Thoracic aorta (tissue), 2 donors: ENCODE results near the gene ADIPOR2. TPM values are rescaled to one million over a fixed set of nuclear protein-coding genes. Genes with fewer than 3 reads are reported as not detected.
"Not testable (repeated sequence)": the region's sequence is repeated elsewhere in the genome, so short reads cannot be mapped to it uniquely, and the experiment has no call there.

Experiments
- ATAC-seq: fragments of 150-250 bp; one replicate; pipeline ENCODE4 v1.8.0; 2017; ENCODE audit warnings: low read depth; ENCODE audit not compliant: insufficient number of reproducible peaks, low FRiP score
- DNase-seq: peaks from one replicate; pipeline ENCODE4 v3.0.0-alpha.2; 2020; ENCODE audit warnings: low spot score
- H3K27ac ChIP-seq, 2 donors: fragments of 200-600 bp; sonication (generic); 1 replicate in 1 of 2; 2 replicates in 1 of 2; pipeline ENCODE4 v1.5.1; 2016; ENCODE audit warnings: mild to moderate bottlenecking in 2 of 2, moderate library complexity in 2 of 2
- H3K27me3 ChIP-seq: fragments of 200-600 bp; sonication (generic); replicated peaks from 2 replicates; pipeline ENCODE4 v1.6.0; 2016; ENCODE audit warnings: mild to moderate bottlenecking; ENCODE audit not compliant: insufficient read depth
- H3K36me3 ChIP-seq: fragments of 200-600 bp; sonication (generic); one replicate; pipeline ENCODE4 v1.5.1; 2016
- H3K4me1 ChIP-seq, 2 donors: fragments of 200-600 bp; sonication (generic); 1 replicate in 1 of 2; 2 replicates in 1 of 2; pipeline versions ENCODE4 v1.5.1 to v1.6.0; 2016; ENCODE audit warnings: low read depth in 2 of 2, mild to moderate bottlenecking in 1 of 2; ENCODE audit not compliant: control insufficient read depth in 1 of 2
- H3K4me3 ChIP-seq: fragments of 200-600 bp; sonication (generic); 2 replicates; pipeline ENCODE4 v1.5.1; 2016; ENCODE audit warnings: mild to moderate bottlenecking
- H3K9me3 ChIP-seq: fragments of 200-600 bp; sonication (generic); 2 replicates; pipeline ENCODE4 v1.5.1; 2016
- total RNA-seq, 2 donors: library from RNA; depleted of rRNA; stranded (reverse); fragments of >200 nt; gene quantifications; one replicate each; pipeline versions ENCODE4 v1.1.0 to v1.2.3, GENCODE V29; 2016
- TF ChIP-seq, protein P1 (sequence below): fragments of 200-600 bp; sonication (generic); IDR thresholded peaks from one replicate; pipeline ENCODE4 v1.5.1; 2019; ENCODE audit warnings: antibody characterized with exemption

Gene ADIPOR2
- total RNA-seq, 2 donors from 2014 or later: 24.2 to 43.0 TPM

DNA sequence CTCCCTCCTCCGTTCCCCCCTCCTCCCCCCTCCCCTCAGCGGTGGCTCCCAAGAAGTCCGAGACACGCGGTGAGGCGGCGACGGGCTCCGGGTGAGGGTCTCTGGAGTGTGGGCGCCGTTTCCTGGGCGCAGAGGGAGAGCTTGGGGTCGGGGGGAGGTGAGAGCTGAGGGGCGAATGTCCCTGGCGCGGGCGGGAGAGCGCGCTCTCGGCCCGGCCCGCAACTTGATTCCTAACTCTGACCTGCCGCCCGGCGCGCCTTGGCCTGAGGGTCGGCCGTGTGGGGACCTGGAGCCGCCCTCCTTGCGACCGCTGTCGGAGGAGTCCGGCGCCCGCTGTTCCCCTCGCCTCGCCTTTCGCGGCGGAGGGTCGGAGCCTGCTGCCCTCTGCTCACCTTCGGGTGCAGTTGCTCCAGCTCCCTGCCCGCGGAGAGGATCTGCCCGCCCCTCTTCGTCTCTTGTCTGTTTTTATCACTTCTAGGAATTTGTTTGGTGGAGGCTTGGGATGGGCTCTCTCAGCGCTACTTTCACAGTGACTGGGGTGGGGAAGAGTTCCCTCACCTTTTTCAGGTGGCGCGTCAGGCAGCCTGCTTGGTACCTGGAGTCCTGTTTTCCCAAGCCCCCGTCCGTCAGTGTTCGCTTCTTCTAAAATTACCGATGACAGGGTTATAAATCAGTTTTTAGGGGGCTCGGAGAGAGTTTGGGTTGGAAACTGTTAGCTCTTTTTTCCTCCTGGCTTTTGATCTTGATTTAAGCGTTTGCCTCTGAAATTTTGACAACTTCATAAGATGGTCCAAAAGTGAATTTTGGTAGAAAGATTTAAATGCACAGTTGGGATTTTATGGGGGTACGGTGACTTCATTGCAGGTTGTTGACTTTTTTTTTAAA is 495 bp downstream of the ADIPOR2 start:
- Histone ChIP-seq H3K4me3 (peak overlapping the region; percentile 91), H3K36me3 (no peaks in the 10 kb centered on the region), H3K4me1 (peaks cover 15 to 42% of the 10 kb centered on the region in 2 donors), H3K9me3 (no peaks in the 10 kb centered on the region), H3K27me3 (no peaks in the 10 kb centered on the region), H3K27ac (peak overlapping the region; percentile 80 to 91)
- TF ChIP-seq, protein P1, sequence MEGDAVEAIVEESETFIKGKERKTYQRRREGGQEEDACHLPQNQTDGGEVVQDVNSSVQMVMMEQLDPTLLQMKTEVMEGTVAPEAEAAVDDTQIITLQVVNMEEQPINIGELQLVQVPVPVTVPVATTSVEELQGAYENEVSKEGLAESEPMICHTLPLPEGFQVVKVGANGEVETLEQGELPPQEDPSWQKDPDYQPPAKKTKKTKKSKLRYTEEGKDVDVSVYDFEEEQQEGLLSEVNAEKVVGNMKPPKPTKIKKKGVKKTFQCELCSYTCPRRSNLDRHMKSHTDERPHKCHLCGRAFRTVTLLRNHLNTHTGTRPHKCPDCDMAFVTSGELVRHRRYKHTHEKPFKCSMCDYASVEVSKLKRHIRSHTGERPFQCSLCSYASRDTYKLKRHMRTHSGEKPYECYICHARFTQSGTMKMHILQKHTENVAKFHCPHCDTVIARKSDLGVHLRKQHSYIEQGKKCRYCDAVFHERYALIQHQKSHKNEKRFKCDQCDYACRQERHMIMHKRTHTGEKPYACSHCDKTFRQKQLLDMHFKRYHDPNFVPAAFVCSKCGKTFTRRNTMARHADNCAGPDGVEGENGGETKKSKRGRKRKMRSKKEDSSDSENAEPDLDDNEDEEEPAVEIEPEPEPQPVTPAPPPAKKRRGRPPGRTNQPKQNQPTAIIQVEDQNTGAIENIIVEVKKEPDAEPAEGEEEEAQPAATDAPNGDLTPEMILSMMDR: no peak
- no peak for DNase-seq
- ATAC-seq: peak; percentile 13

GRCh38 chr12:1692226-1692625 is 1.4 kb downstream of the ADIPOR2 start:
- Histone ChIP-seq H3K36me3 (no peaks in the 10 kb centered on the region), H3K9me3 (no peaks in the 10 kb centered on the region), H3K4me3 (peak overlapping the region; percentile 91), H3K27ac (no peak overlapping the region), H3K27me3 (no peaks in the 10 kb centered on the region), H3K4me1 (peaks cover 15 to 51% of the 10 kb centered on the region in 2 donors)
- DNase-seq (no peak), ATAC-seq (no peak)
- TF ChIP-seq, protein P1: no peak

GRCh38 chr12:1692895-1693610 is 2.2 kb downstream of the ADIPOR2 start:
- TF ChIP-seq, protein P1: no peak
- Histone ChIP-seq H3K4me1 (peaks cover 15 to 56% of the 10 kb centered on the region in 2 donors), H3K4me3 (no peak overlapping the region), H3K36me3 (no peaks in the 10 kb centered on the region), H3K27me3 (no peaks in the 10 kb centered on the region), H3K27ac (no peak overlapping the region), H3K9me3 (no peaks in the 10 kb centered on the region)
- ATAC-seq (no peak), DNase-seq (no peak)

- H3K4me3 ChIP-seq, DNase-seq, H3K36me3 ChIP-seq, H3K9me3 ChIP-seq, ATAC-seq, H3K27ac ChIP-seq, H3K27me3 ChIP-seq: not testable (repeated sequence)
- peaks cover 15 to 52% of the 10 kb centered on the region in 2 donors for H3K4me1 ChIP-seq
Observed at GRCh38 chr12:1695097-1695496, 4.2 kb downstream of the ADIPOR2 start.

DNA sequence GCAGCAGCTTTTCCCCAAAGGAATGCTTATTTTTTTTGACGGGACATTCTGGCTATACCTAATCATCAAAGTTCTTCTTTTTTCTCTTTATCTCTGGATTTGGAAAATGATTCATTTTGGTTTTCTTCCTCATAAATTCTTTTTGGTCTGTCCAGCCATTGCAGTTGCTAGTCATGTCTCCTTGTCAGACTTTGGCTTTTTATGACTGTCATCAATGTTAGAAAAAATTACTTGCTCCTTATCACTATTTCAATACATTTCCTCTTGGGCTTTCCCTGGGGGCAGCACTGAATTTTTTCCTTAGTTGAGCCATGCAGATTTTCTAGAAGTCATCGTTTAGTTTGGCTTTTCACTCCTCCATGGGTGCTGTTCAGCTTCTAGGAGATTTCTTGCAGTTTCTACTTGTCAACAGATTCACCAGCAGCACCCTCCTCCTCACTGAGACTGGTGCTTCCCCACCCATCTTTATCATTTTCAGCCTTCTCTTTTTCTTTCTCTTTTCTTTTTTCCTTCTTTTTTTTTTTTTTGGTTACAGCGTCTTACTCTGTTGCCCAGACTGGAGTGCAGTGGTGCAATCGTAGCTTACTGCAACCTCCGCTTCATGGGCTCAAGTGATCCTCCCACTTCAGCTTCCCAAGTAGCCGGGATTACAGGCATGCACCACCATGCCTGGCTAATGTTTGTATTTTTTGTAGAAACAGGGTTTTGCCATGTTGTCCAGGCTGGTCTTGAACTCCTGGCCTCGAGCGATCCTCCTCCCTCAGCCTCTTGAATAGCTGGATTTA is 5.2 kb downstream of the ADIPOR2 start:
- ATAC-seq (no peak), DNase-seq (no peak)
- TF ChIP-seq, protein P1: no peak
- H3K27ac ChIP-seq: no peak overlapping the region
- peaks cover 15 to 48% of the 10 kb centered on the region in 2 donors for H3K4me1 ChIP-seq
- H3K4me3 ChIP-seq: no peak overlapping the region
- no peaks in the 10 kb centered on the region for H3K27me3 ChIP-seq
- no peaks in the 10 kb centered on the region for H3K9me3 ChIP-seq
- H3K36me3 ChIP-seq: no peaks in the 10 kb centered on the region
